B cell (primary cell): ENCODE data around the gene CSNK1E.

Source experiments
- CTCF ChIP-seq: fragments of 200-600 bp; IDR thresholded peaks from one replicate; pipeline ENCODE4 v1.8.0; 2022; ENCODE audit warnings: antibody characterized with exemption, mild to moderate bottlenecking
- EZH2 ChIP-seq: IDR thresholded peaks from 2 replicates; pipeline ENCODE4 v1.6.1; 2012; ENCODE audit warnings: borderline replicate concordance, low read depth, mild to moderate bottlenecking, moderate library complexity, low read length; ENCODE audit not compliant: insufficient read depth, poor library complexity, severe bottlenecking

DNA sequence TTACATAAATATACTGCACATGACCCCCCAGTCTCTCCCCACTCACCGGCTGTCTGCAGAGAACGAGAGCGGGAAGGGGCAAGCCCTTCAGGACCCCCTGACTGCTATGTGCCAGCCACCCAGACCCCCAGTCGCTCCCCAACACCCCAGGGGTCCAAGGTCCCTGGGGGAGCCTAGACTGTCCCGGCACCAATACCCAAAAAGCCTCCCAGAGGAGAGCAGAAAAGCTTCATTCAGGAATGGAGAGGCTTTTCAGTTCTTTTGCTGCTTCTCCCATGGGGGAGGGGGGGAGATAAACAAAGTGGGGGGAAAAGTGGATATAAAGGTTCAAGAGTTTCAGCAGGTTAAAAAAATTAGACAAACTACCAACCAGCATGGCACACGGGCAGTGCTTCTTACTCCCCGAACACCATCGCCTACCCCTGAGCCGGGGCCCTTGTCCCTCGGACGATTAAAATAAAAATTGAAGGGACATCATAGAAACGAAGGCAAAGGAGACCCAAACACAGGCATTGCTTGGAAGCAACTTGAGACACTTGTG is 1.3 kb downstream of the CSNK1E start:
- TF ChIP-seq EZH2: no peak
- TF ChIP-seq CTCF: no peak
